HG03432 (cell line): ENCODE measurements around the gene SLC10A1.
"Not testable (repeated sequence)": the region's sequence is repeated elsewhere in the genome, so short reads cannot be mapped to it uniquely, and the experiment has no call there.

ENCODE experiments used
- ATAC-seq: cut with Tn5 transposase; IDR thresholded peaks from one replicate; pipeline ENCODE4 v1.9.1; 2021; ENCODE audit warnings: mild to moderate bottlenecking, moderate library complexity; ENCODE audit not compliant: unreplicated experiment

Gene SLC10A1

GRCh38 chr14:69796797-69797500, at the start of gene SLC10A1:
SLC10A1 (minus strand) TSS chr14:69797241; CDS start chr14:69797155, 86 bp downstream.
- ATAC-seq: no peak

- no peak for ATAC-seq
Observed at GRCh38 chr14:69845787-69846186, 48.7 kb upstream of the SLC10A1 start.

GRCh38 chr14:69845050-69845581, 48.1 kb upstream of the SLC10A1 start:
- no peak for ATAC-seq

- ATAC-seq: no peak
Observed at GRCh38 chr14:69844171-69844570, 47.1 kb upstream of the SLC10A1 start.

- no peak for ATAC-seq
Observed at GRCh38 chr14:69842686-69843420, 45.8 kb upstream of the SLC10A1 start.

- ATAC-seq: no peak
Observed at GRCh38 chr14:69841656-69842055, 44.6 kb upstream of the SLC10A1 start.

- ATAC-seq: no peak
Observed at GRCh38 chr14:69839661-69840060, 42.6 kb upstream of the SLC10A1 start.

GRCh38 chr14:69838881-69839416, 41.9 kb upstream of the SLC10A1 start:
- ATAC-seq: no peak

GRCh38 chr14:69828879-69829278, 31.8 kb upstream of the SLC10A1 start:
- ATAC-seq: no peak

GRCh38 chr14:69828354-69828753, 31.3 kb upstream of the SLC10A1 start:
- no peak for ATAC-seq

- no peak for ATAC-seq
Observed at GRCh38 chr14:69827560-69827959, 30.5 kb upstream of the SLC10A1 start.

GRCh38 chr14:69822456-69822855, 25.4 kb upstream of the SLC10A1 start:
- no peak for ATAC-seq

GRCh38 chr14:69820991-69821390, 23.9 kb upstream of the SLC10A1 start:
- no peak for ATAC-seq

- no peak for ATAC-seq
Observed at GRCh38 chr14:69819607-69820006, 22.6 kb upstream of the SLC10A1 start.

GRCh38 chr14:69818758-69819191, 21.7 kb upstream of the SLC10A1 start:
- ATAC-seq: no peak

GRCh38 chr14:69816216-69816615, 19.2 kb upstream of the SLC10A1 start:
- ATAC-seq: no peak

GRCh38 chr14:69815556-69815955, 18.5 kb upstream of the SLC10A1 start:
- no peak for ATAC-seq

GRCh38 chr14:69814397-69814796, 17.4 kb upstream of the SLC10A1 start:
- no peak for ATAC-seq

- ATAC-seq: not testable (repeated sequence)
Observed at GRCh38 chr14:69813346-69813745, 16.3 kb upstream of the SLC10A1 start.

GRCh38 chr14:69812711-69813110, 15.7 kb upstream of the SLC10A1 start:
- no peak for ATAC-seq

- no peak for ATAC-seq
Observed at GRCh38 chr14:69811868-69812252, 14.8 kb upstream of the SLC10A1 start.
